DOHH2 (cell line): Measurements from ENCODE around the gene STRAP.

ENCODE experiments used
- EZH2phosphoT487 ChIP-seq: fragments of 200-600 bp; sonication (generic); IDR thresholded peaks from 2 replicates; pipeline ENCODE4 v1.6.1; 2017; ENCODE audit warnings: borderline replicate concordance, mild to moderate bottlenecking, antibody characterized with exemption, low read length, moderate library complexity, mixed read lengths
- TF ChIP-seq, protein P1 (sequence below): fragments of 200-600 bp; sonication (generic); IDR thresholded peaks from one replicate; pipeline ENCODE4 v1.5.1; 2014; ENCODE audit warnings: antibody characterized with exemption, mild to moderate bottlenecking, low read depth, low read length; ENCODE audit not compliant: poor library complexity, severe bottlenecking

GRCh38 chr12:15855646-15856045 is 26.5 kb upstream of the STRAP start:
- TF ChIP-seq, protein P1, sequence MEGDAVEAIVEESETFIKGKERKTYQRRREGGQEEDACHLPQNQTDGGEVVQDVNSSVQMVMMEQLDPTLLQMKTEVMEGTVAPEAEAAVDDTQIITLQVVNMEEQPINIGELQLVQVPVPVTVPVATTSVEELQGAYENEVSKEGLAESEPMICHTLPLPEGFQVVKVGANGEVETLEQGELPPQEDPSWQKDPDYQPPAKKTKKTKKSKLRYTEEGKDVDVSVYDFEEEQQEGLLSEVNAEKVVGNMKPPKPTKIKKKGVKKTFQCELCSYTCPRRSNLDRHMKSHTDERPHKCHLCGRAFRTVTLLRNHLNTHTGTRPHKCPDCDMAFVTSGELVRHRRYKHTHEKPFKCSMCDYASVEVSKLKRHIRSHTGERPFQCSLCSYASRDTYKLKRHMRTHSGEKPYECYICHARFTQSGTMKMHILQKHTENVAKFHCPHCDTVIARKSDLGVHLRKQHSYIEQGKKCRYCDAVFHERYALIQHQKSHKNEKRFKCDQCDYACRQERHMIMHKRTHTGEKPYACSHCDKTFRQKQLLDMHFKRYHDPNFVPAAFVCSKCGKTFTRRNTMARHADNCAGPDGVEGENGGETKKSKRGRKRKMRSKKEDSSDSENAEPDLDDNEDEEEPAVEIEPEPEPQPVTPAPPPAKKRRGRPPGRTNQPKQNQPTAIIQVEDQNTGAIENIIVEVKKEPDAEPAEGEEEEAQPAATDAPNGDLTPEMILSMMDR = no peak
- no peak for TF ChIP-seq EZH2phosphoT487
